T1000 (cell line): ENCODE measurements around the gene HTR6.

Source experiments
- DNase-seq: peaks from one replicate; lab custom pipeline; 2025; ENCODE audit warnings: mixed read lengths; lab: John Stamatoyannopoulos, UW

The HTR6 gene

GRCh38 chr1:19720973-19721372, 56.3 kb downstream of the HTR6 start:
- DNase-seq = no peak

- DNase-seq = no peak
Observed at GRCh38 chr1:19723874-19724273, 59.2 kb downstream of the HTR6 start.

GRCh38 chr1:19725606-19726005, 60.9 kb downstream of the HTR6 start:
- DNase-seq = no peak

- no peak for DNase-seq
Observed at GRCh38 chr1:19728413-19729145, 63.9 kb downstream of the HTR6 start.

GRCh38 chr1:19730232-19730631, 65.6 kb downstream of the HTR6 start:
- no peak for DNase-seq
